HepG2 (cell line): Measurements from ENCODE around the gene WARS2. TPM values are rescaled to one million over a fixed set of nuclear protein-coding genes. Genes with fewer than 3 reads are reported as not detected.

ENCODE experiments used
- ATAC-seq: fragments of 200-7000 bp; cut with Tn5 transposase; 3 replicates; pipeline ENCODE4 v1.9.1; 2020; ENCODE audit warnings: mild to moderate bottlenecking, moderate library complexity
- BruUV-seq: library from RNA; stranded (reverse); fragments of 400-500 nt; replicated peaks from 2 replicates; lab custom pipeline; 2021; lab: Mats Ljungman, UMichigan
- CTCF ChIA-PET: fragments of 300-600 bp; formaldehyde crosslinking; extraction: SDS; loops from one replicate; lab custom pipeline; 2021; ENCODE audit warnings: low total read pairs, inconsistent platforms, low intra/inter-chr PET ratio; lab: Yijun Ruan, JAX
- POLR2A ChIA-PET: fragments of 350-600 bp; sonication (Branson Sonifier 250); formaldehyde crosslinking; loops from one replicate; lab custom pipeline; 2020; ENCODE audit warnings: antibody characterized with exemption, inconsistent platforms; lab: Yijun Ruan, JAX
- DNase-seq: peaks from one replicate; pipeline ENCODE4 v3.0.0-alpha.2; 2015; ENCODE audit warnings: low spot score
- FAIRE-seq: peaks from 3 replicates; lab custom pipeline; 2011; peaks lifted over from hg19 to GRCh38; lab: Jason Lieb, UNC
- H2AFZ ChIP-seq: one replicate; pipeline ENCODE4 v1.6.1; 2011; ENCODE audit warnings: low read length, inconsistent platforms
- H3K27ac ChIP-seq: fragments of 300-600 bp; 3 replicates; pipeline ENCODE4 v1.8.0; 2011; ENCODE audit warnings: mixed run types, mild to moderate bottlenecking, mixed read lengths, low read length, inconsistent platforms; ENCODE audit not compliant: insufficient read depth; ENCODE audit errors: extremely low read length
- H3K27me3 ChIP-seq, 2 experiments: fragments of 200-600 bp in 1 of 2; 2 replicates in 1 of 2; 3 replicates in 1 of 2; pipeline versions ENCODE4 v1.6.0 to v1.8.0; 2011; ENCODE audit warnings: low read length in 2 of 2, mild to moderate bottlenecking in 2 of 2, moderate library complexity in 2 of 2, inconsistent platforms in 1 of 2; ENCODE audit not compliant: insufficient read depth in 2 of 2, control insufficient read depth in 1 of 2
- H3K36me3 ChIP-seq, 2 experiments: fragments of 200-600 bp in 1 of 2; replicated peaks in 1 of 2; 2 replicates in 1 of 2; 3 replicates in 1 of 2; pipeline versions ENCODE4 v1.5.1 to v1.8.0; 2011; ENCODE audit warnings: low read length in 2 of 2, inconsistent platforms in 1 of 2; ENCODE audit not compliant: insufficient read depth in 2 of 2, control insufficient read depth in 1 of 2
- H3K4me1 ChIP-seq: 2 replicates; pipeline ENCODE4 v1.5.1; 2012; ENCODE audit warnings: low read length, inconsistent platforms; ENCODE audit not compliant: insufficient read depth
- H3K4me2 ChIP-seq: 2 replicates; pipeline ENCODE4 v1.6.0; 2011; ENCODE audit warnings: low read depth, low read length, inconsistent platforms
- H3K4me3 ChIP-seq, 3 experiments: fragments of 200-600 bp in 1 of 3; sonication (generic), shearing (Covaris generic) in 1 of 3; replicated peaks in 1 of 3; 2 replicates each; pipeline ENCODE4 v1.5.1; 2011 to 2016; ENCODE audit warnings: low read length in 3 of 3, inconsistent platforms in 2 of 3, low read depth in 2 of 3, mild to moderate bottlenecking in 2 of 3, control low read depth in 1 of 3, mixed read lengths in 1 of 3; ENCODE audit not compliant: insufficient read depth in 1 of 3
- H3K79me2 ChIP-seq: one replicate; pipeline ENCODE4 v1.6.1; 2011; ENCODE audit warnings: low read length, inconsistent platforms; ENCODE audit not compliant: insufficient read depth
- H3K9ac ChIP-seq: 2 replicates; pipeline ENCODE4 v1.6.0; 2011; ENCODE audit warnings: mild to moderate bottlenecking, low read depth, low read length, inconsistent platforms; ENCODE audit not compliant: insufficient read depth
- H3K9me3 ChIP-seq: 2 replicates; pipeline ENCODE4 v1.5.1; 2012; ENCODE audit warnings: mild to moderate bottlenecking, low read length
- H4K20me1 ChIP-seq: 2 replicates; pipeline ENCODE4 v1.6.0; 2011; ENCODE audit warnings: inconsistent platforms, mild to moderate bottlenecking, low read length, moderate library complexity; ENCODE audit not compliant: insufficient read depth
- FOXA3 ChIP-seq: IDR thresholded peaks from 2 replicates; pipeline ENCODE4 v1.6.1; 2016; ENCODE audit warnings: missing genetic modification reagents, missing compliant biosample characterization
- SATB2 ChIP-seq: sonication (generic); formaldehyde crosslinking; IDR thresholded peaks from 2 replicates; pipeline ENCODE4 v1.5.0; 2020; ENCODE audit warnings: missing genetic modification reagents
- SOX13 ChIP-seq, 3 experiments: fragments of 450-650 bp in 1 of 3; sonication (generic) in 1 of 3; formaldehyde crosslinking in 1 of 3; IDR thresholded peaks in 2 of 3; conservative IDR thresholded peaks in 1 of 3; 2 replicates each; pipeline versions ENCODE4 v1.5.0 to v1.6.1; 2016 to 2020; ENCODE audit warnings: antibody characterized with exemption in 1 of 3, mild to moderate bottlenecking in 1 of 3, missing compliant biosample characterization in 1 of 3, missing genetic modification reagents in 1 of 3, moderate library complexity in 1 of 3
- STAG1 ChIP-seq: sonication (generic); formaldehyde crosslinking; IDR thresholded peaks from 2 replicates; pipeline ENCODE4 v1.4.0; 2020; ENCODE audit warnings: missing genetic modification reagents
- THYN1 ChIP-seq: sonication (generic); formaldehyde crosslinking; IDR thresholded peaks from 2 replicates; pipeline ENCODE4 v1.8.1; 2023; ENCODE audit warnings: low read depth, mild to moderate bottlenecking, moderate library complexity, missing genetic modification reagents, borderline replicate concordance
- ZFYVE20 ChIP-seq: sonication (generic); formaldehyde crosslinking; IDR thresholded peaks from 2 replicates; pipeline ENCODE4 v1.8.0; 2023; ENCODE audit warnings: low read depth, mild to moderate bottlenecking, moderate library complexity, missing genetic modification reagents, borderline replicate concordance
- ZMYM4 ChIP-seq: sonication (generic); formaldehyde crosslinking; IDR thresholded peaks from 2 replicates; pipeline ENCODE4 v1.8.1; 2023; ENCODE audit warnings: mild to moderate bottlenecking, missing genetic modification reagents
- ZNF83 ChIP-seq: sonication (generic); formaldehyde crosslinking; IDR thresholded peaks from 2 replicates; pipeline ENCODE4 v1.4.0; 2020; ENCODE audit warnings: missing genetic modification reagents, mild to moderate bottlenecking, borderline replicate concordance
- ZSCAN31 ChIP-seq: sonication (generic); formaldehyde crosslinking; IDR thresholded peaks from 2 replicates; pipeline ENCODE4 v1.5.0; 2020; ENCODE audit warnings: low read depth, mild to moderate bottlenecking, missing genetic modification reagents
- WGBS: methylation state at CpG from one replicate; pipeline ENCODE4 v1.1.6; 2017; ENCODE audit warnings: low lambda C conversion rate; 5-methylcytosine and 5-hydroxymethylcytosine counted together
- in situ Hi-C: cut with HindIII; loops from 2 replicates; pipeline ENCODE4 v1.10.0; 2017; ENCODE audit warnings: low pct_unique_long_range_greater_than_20kb; ENCODE audit not compliant: extremely low pct_ligation_motif_present
- intact Hi-C: fragments of 100-400 bp; cut with micrococcal nuclease; formaldehyde crosslinking; loops from one replicate; pipeline ENCODE4 v1.10.0; 2022; ENCODE audit not compliant: unreplicated experiment
- polyA plus RNA-seq, 8 experiments: library from polyadenylated mRNA; depleted of rRNA in 3 of 8; stranded (reverse) in 7 of 8; unstranded in 1 of 8; fragments of >200 nt; fragmentation: Illumina TruSeq in 4 of 8; extraction: Trizol in 4 of 8; gene quantifications; 2 replicates each; pipeline versions ENCODE4 v1.2.1 to v1.2.3, GENCODE V29; 2011 to 2016; ENCODE audit warnings: low read depth in 4 of 8, missing spikeins in 1 of 8, mixed read lengths in 1 of 8; ENCODE audit not compliant: insufficient read depth in 1 of 8
- total RNA-seq, 5 experiments: library from RNA; depleted of rRNA; stranded (reverse); fragments of >200 nt; fragmentation: Illumina TruSeq; extraction: Trizol; gene quantifications; 2 replicates each; pipeline ENCODE4 v1.2.3, GENCODE V29; 2016; ENCODE audit warnings: low read depth in 1 of 5
- TF ChIP-seq, protein P1 (sequence below): IDR thresholded peaks from 2 replicates; pipeline ENCODE4 v1.6.1; 2018; ENCODE audit warnings: missing genetic modification reagents, mild to moderate bottlenecking, missing compliant biosample characterization
- TF ChIP-seq, protein P2 (sequence below): sonication (generic); formaldehyde crosslinking; IDR thresholded peaks from 2 replicates; pipeline ENCODE4 v1.5.0; 2020; ENCODE audit warnings: mild to moderate bottlenecking, missing genetic modification reagents, moderate library complexity

Gene WARS2
- total and polyA plus RNA-seq, 2 of the 13 experiments (the other 11 are each of a cell fraction or from before 2014, with no cell fraction given): 12.4 to 18.8 TPM

DNA sequence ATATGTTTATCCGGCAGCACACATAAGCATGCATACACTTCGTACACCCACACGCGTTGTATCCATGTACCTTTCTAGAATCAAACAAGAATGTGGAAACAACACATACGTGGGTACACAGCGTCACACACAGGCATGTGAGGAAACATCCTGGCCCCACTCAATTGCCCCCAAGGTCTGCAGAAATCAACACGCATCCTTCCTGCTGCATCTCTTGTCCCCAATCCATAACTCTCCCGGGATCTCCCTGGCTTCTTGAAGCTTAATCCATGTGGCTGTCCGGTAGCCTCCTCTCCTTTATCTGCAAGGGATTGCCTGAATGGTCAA, 146.8 kb downstream of the WARS2 start:
- Histone ChIP-seq H3K4me2 (no peak overlapping the region), H3K79me2 (no peaks in the 10 kb centered on the region), H4K20me1 (no peaks in the 10 kb centered on the region), H3K4me3 (no peak overlapping the region), H2AFZ (no peak overlapping the region), H3K36me3 (no peaks in the 10 kb centered on the region), H3K9me3 (no peaks in the 10 kb centered on the region), H3K9ac (no peak overlapping the region), H3K27me3 (no peaks in the 10 kb centered on the region; a peak in 1 of 5 replicates), H3K4me1 (no peaks in the 10 kb centered on the region), H3K27ac (no peak overlapping the region)
- DNase-seq: no peak
- in situ Hi-C loops (no loop called here), intact Hi-C loops (no loop called here)
- POLR2A ChIA-PET: no interaction called here
- TF ChIP-seq FOXA3 (CRISPR knock-in tag) (no peak), THYN1 (CRISPR knock-in tag) (no peak), ZFYVE20 (CRISPR knock-in tag) (no peak), SATB2 (no peak), ZSCAN31 (CRISPR knock-in tag) (no peak), ZMYM4 (CRISPR knock-in tag) (no peak), SOX13 (IDR thresholded peaks at IDR 0.05) (no peak), SOX13 (CRISPR knock-in tag; conservative IDR thresholded peaks at IDR 0.05 in 1 of 2, IDR thresholded peaks at IDR 0.05 in 1 of 2) (no peak), STAG1 (peak; percentile 34; the same call in 1 of the 2 replicates), ZNF83 (CRISPR knock-in tag) (no peak)
- TF ChIP-seq, protein P1, sequence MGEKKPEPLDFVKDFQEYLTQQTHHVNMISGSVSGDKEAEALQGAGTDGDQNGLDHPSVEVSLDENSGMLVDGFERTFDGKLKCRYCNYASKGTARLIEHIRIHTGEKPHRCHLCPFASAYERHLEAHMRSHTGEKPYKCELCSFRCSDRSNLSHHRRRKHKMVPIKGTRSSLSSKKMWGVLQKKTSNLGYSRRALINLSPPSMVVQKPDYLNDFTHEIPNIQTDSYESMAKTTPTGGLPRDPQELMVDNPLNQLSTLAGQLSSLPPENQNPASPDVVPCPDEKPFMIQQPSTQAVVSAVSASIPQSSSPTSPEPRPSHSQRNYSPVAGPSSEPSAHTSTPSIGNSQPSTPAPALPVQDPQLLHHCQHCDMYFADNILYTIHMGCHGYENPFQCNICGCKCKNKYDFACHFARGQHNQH: no peak
- TF ChIP-seq, protein P2, sequence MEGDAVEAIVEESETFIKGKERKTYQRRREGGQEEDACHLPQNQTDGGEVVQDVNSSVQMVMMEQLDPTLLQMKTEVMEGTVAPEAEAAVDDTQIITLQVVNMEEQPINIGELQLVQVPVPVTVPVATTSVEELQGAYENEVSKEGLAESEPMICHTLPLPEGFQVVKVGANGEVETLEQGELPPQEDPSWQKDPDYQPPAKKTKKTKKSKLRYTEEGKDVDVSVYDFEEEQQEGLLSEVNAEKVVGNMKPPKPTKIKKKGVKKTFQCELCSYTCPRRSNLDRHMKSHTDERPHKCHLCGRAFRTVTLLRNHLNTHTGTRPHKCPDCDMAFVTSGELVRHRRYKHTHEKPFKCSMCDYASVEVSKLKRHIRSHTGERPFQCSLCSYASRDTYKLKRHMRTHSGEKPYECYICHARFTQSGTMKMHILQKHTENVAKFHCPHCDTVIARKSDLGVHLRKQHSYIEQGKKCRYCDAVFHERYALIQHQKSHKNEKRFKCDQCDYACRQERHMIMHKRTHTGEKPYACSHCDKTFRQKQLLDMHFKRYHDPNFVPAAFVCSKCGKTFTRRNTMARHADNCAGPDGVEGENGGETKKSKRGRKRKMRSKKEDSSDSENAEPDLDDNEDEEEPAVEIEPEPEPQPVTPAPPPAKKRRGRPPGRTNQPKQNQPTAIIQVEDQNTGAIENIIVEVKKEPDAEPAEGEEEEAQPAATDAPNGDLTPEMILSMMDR (CRISPR knock-in tag): 0 out of 2 replicates have a peak, but pooled peaks have one; percentile 27
- CTCF ChIA-PET: no interaction called here
- BruUV-seq: no TSS peak
- ATAC-seq: no peak
- FAIRE-seq: no peak
- 90% methylated on average over 9 of the region's 9 CpGs for WGBS
